GM12891 (cell line): Measurements from ENCODE around the gene SPOCK1.

Experiments used
- DNase-seq: peaks from one replicate; pipeline ENCODE4 v3.0.0; 2011; ENCODE audit warnings: low spot score; ENCODE audit not compliant: insufficient read length
- FAIRE-seq: peaks from 2 replicates; lab custom pipeline; 2011; peaks lifted over from hg19 to GRCh38; lab: Jason Lieb, UNC
- PAX5 ChIP-seq: IDR thresholded peaks from 2 replicates; pipeline ENCODE4 v1.6.1; 2011; ENCODE audit warnings: low read length, moderate library complexity, mild to moderate bottlenecking; ENCODE audit not compliant: insufficient read depth, severe bottlenecking
- POLR2A ChIP-seq: IDR thresholded peaks from 2 replicates; pipeline ENCODE4 v1.6.1; 2011; ENCODE audit warnings: low read depth, low read length, control low read depth
- POLR2AphosphoS5 ChIP-seq: IDR thresholded peaks from 2 replicates; pipeline ENCODE4 v1.6.1; 2011; ENCODE audit warnings: low read depth, low read length, control low read depth
- POU2F2 ChIP-seq: IDR thresholded peaks from 2 replicates; pipeline ENCODE4 v1.6.1; 2011; ENCODE audit warnings: low read depth, mild to moderate bottlenecking, control low read depth, low read length, moderate library complexity
- SPI1 ChIP-seq: IDR thresholded peaks from 2 replicates; pipeline ENCODE4 v1.6.1; 2011; ENCODE audit warnings: low read depth, low read length, control low read depth
- TAF1 ChIP-seq: IDR thresholded peaks from 2 replicates; pipeline ENCODE4 v1.6.1; 2011; ENCODE audit warnings: low read depth, low read length, control low read depth

The SPOCK1 gene

GRCh38 chr5:137496919-137497318, 2.2 kb downstream of the SPOCK1 start:
- FAIRE-seq (no peak), DNase-seq (no peak)
- TF ChIP-seq TAF1 (no peak), POLR2A (no peak), POU2F2 (no peak), POLR2AphosphoS5 (no peak), SPI1 (no peak), PAX5 (no peak)

- no peak for TF ChIP-seq POU2F2
- TF ChIP-seq POLR2AphosphoS5, result no peak
- no peak for TF ChIP-seq PAX5
- TF ChIP-seq SPI1, result no peak
- no peak for TF ChIP-seq POLR2A
- TF ChIP-seq TAF1, result no peak
- FAIRE-seq, result no peak
- no peak for DNase-seq
These were observed 6.8 kb downstream of the SPOCK1 start for GRCh38 chr5:137492331-137492730.

GRCh38 chr5:137491121-137491520, 8.0 kb downstream of the SPOCK1 start:
- TF ChIP-seq TAF1, result no peak
- TF ChIP-seq PAX5, result no peak
- no peak for TF ChIP-seq POLR2AphosphoS5
- TF ChIP-seq POU2F2, result no peak
- TF ChIP-seq SPI1, result no peak
- no peak for TF ChIP-seq POLR2A
- FAIRE-seq (no peak), DNase-seq (no peak)

GRCh38 chr5:137490591-137490990, 8.5 kb downstream of the SPOCK1 start:
- no peak for DNase-seq
- TF ChIP-seq TAF1, result no peak
- TF ChIP-seq POLR2A, result no peak
- no peak for TF ChIP-seq POU2F2
- no peak for TF ChIP-seq PAX5
- TF ChIP-seq SPI1, result no peak
- no peak for TF ChIP-seq POLR2AphosphoS5
- no peak for FAIRE-seq

GRCh38 chr5:137488974-137489373, 10.2 kb downstream of the SPOCK1 start:
- no peak for TF ChIP-seq PAX5
- no peak for TF ChIP-seq POU2F2
- TF ChIP-seq POLR2AphosphoS5, result no peak
- TF ChIP-seq POLR2A, result no peak
- no peak for TF ChIP-seq SPI1
- TF ChIP-seq TAF1, result no peak
- no peak for DNase-seq
- no peak for FAIRE-seq

- DNase-seq (no peak), FAIRE-seq (no peak)
- TF ChIP-seq POU2F2 (no peak), SPI1 (no peak), POLR2AphosphoS5 (no peak), PAX5 (no peak), TAF1 (no peak), POLR2A (no peak)
These were observed 10.6 kb downstream of the SPOCK1 start for GRCh38 chr5:137488516-137488915.

- no peak for FAIRE-seq
- TF ChIP-seq TAF1 (no peak), PAX5 (no peak), POU2F2 (no peak), POLR2A (no peak), SPI1 (no peak), POLR2AphosphoS5 (no peak)
- no peak for DNase-seq
These were observed 11.5 kb downstream of the SPOCK1 start for GRCh38 chr5:137487600-137487999.

- TF ChIP-seq POLR2A (no peak), TAF1 (no peak), PAX5 (no peak), SPI1 (no peak), POU2F2 (no peak), POLR2AphosphoS5 (no peak)
- DNase-seq, result no peak
- no peak for FAIRE-seq
These were observed 12.4 kb downstream of the SPOCK1 start for GRCh38 chr5:137486707-137487106.

GRCh38 chr5:137481596-137481995, 17.5 kb downstream of the SPOCK1 start:
- DNase-seq, result no peak
- TF ChIP-seq POU2F2, result no peak
- TF ChIP-seq SPI1, result no peak
- no peak for TF ChIP-seq PAX5
- no peak for TF ChIP-seq TAF1
- TF ChIP-seq POLR2A, result no peak
- no peak for TF ChIP-seq POLR2AphosphoS5
- no peak for FAIRE-seq

- FAIRE-seq (no peak), DNase-seq (no peak)
- TF ChIP-seq POLR2AphosphoS5 (no peak), TAF1 (no peak), POLR2A (no peak), PAX5 (no peak), SPI1 (no peak), POU2F2 (no peak)
These were observed 21.1 kb downstream of the SPOCK1 start for GRCh38 chr5:137478043-137478442.

GRCh38 chr5:137470921-137471220, 28.3 kb downstream of the SPOCK1 start:
- no peak for TF ChIP-seq PAX5
- TF ChIP-seq TAF1, result no peak
- TF ChIP-seq POU2F2, result no peak
- no peak for TF ChIP-seq POLR2A
- TF ChIP-seq SPI1, result no peak
- TF ChIP-seq POLR2AphosphoS5, result no peak
- DNase-seq, result no peak
- FAIRE-seq, result no peak
